Measurements from ENCODE around the gene ZNF512.
"Not testable (repeated sequence)": the region's sequence is repeated elsewhere in the genome, so short reads cannot be mapped to it uniquely, and the experiment has no call there.

ZNF512 gene

GRCh38 chr2:27582129-27582694 is 630 bp upstream of the ZNF512 start:
- no peak for DNase-seq (ENCODE audit: low read depth in 2 of 2, low spot score in 1 of 2)

GRCh38 chr2:27583390-27583915 is 611 bp downstream of the ZNF512 start:
- no peak for DNase-seq (ENCODE audit: low read depth in 2 of 2, low spot score in 1 of 2)

- DNase-seq (ENCODE audit: low read depth in 2 of 2, low spot score in 1 of 2), result no peak
Observed at GRCh38 chr2:27584597-27584996, 1.8 kb downstream of the ZNF512 start.

GRCh38 chr2:27587025-27587424 is 4.2 kb downstream of the ZNF512 start:
- DNase-seq (ENCODE audit: low read depth in 2 of 2, low spot score in 1 of 2), result no peak

- no peak for DNase-seq (ENCODE audit: low read depth in 2 of 2, low spot score in 1 of 2)
Observed at GRCh38 chr2:27588308-27588707, 5.5 kb downstream of the ZNF512 start.

- DNase-seq (ENCODE audit: low read depth in 2 of 2, low spot score in 1 of 2), result no peak
Observed at GRCh38 chr2:27591745-27592144, 8.9 kb downstream of the ZNF512 start.

- no peak for DNase-seq (ENCODE audit: low read depth in 2 of 2, low spot score in 1 of 2)
Observed at GRCh38 chr2:27593240-27593639, 10.4 kb downstream of the ZNF512 start.

- not testable (repeated sequence) for DNase-seq (ENCODE audit: low read depth in 2 of 2, low spot score in 1 of 2)
Observed at GRCh38 chr2:27594020-27594703, 11.3 kb downstream of the ZNF512 start.

- not testable (repeated sequence) for DNase-seq (ENCODE audit: low read depth in 2 of 2, low spot score in 1 of 2)
Observed at GRCh38 chr2:27595412-27595811, 12.6 kb downstream of the ZNF512 start.

GRCh38 chr2:27596627-27597026 is 13.8 kb downstream of the ZNF512 start:
- DNase-seq (ENCODE audit: low read depth in 2 of 2, low spot score in 1 of 2), result no peak

GRCh38 chr2:27606611-27607010 is 23.8 kb downstream of the ZNF512 start:
- no peak for DNase-seq (ENCODE audit: low read depth in 2 of 2, low spot score in 1 of 2)

- DNase-seq (ENCODE audit: low read depth in 2 of 2, low spot score in 1 of 2), result no peak
Observed at GRCh38 chr2:27613985-27614384, 31.1 kb downstream of the ZNF512 start.

- no peak for DNase-seq (ENCODE audit: low read depth in 2 of 2, low spot score in 1 of 2)
Observed at GRCh38 chr2:27615316-27615715, 32.5 kb downstream of the ZNF512 start.

GRCh38 chr2:27621524-27621923 is 38.7 kb downstream of the ZNF512 start:
- no peak for DNase-seq (ENCODE audit: low read depth in 2 of 2, low spot score in 1 of 2)

- no peak for DNase-seq (ENCODE audit: low read depth in 2 of 2, low spot score in 1 of 2)
Observed at GRCh38 chr2:27622921-27623384, 40.1 kb downstream of the ZNF512 start.

GRCh38 chr2:27624943-27625342 is 42.1 kb downstream of the ZNF512 start:
- no peak for DNase-seq (ENCODE audit: low read depth in 2 of 2, low spot score in 1 of 2)

- not testable (repeated sequence) for DNase-seq (ENCODE audit: low read depth in 2 of 2, low spot score in 1 of 2)
Observed at GRCh38 chr2:27626323-27626722, 43.5 kb downstream of the ZNF512 start.

- DNase-seq (ENCODE audit: low read depth in 2 of 2, low spot score in 1 of 2), result not testable (repeated sequence)
Observed at GRCh38 chr2:27626921-27627320, 44.1 kb downstream of the ZNF512 start.

- DNase-seq (ENCODE audit: low read depth in 2 of 2, low spot score in 1 of 2), result no peak
Observed at GRCh38 chr2:27627963-27628766, 45.3 kb downstream of the ZNF512 start.

GRCh38 chr2:27628767-27629709 is 46.2 kb downstream of the ZNF512 start, which contains the start of the genes CCDC121 and GPN1:
Gene CCDC121 (minus strand): TSS chr2:27629012. CDS start chr2:27627799, 1,213 bp downstream.
Gene GPN1 (plus strand): TSS chr2:27629050. CDS start chr2:27629059, 9 bp downstream.
- peak; percentile 86 to 93 for DNase-seq (ENCODE audit: low read depth in 2 of 2, low spot score in 1 of 2)
